Ishikawa (cell line): ENCODE measurements around the gene LAPTM5.

Experiments used
- CEBPB ChIP-seq: IDR thresholded peaks from 2 replicates; pipeline ENCODE4 v1.6.1; 2012
- CREB1 ChIP-seq: IDR thresholded peaks from 2 replicates; pipeline ENCODE4 v1.6.1; 2012; ENCODE audit warnings: low read depth
- EGR1 ChIP-seq: IDR thresholded peaks from 2 replicates; pipeline ENCODE4 v1.6.1; 2012
- EP300 ChIP-seq: IDR thresholded peaks from 2 replicates; pipeline ENCODE4 v1.6.1; 2012; ENCODE audit warnings: borderline replicate concordance
- FOXM1 ChIP-seq: IDR thresholded peaks from 2 replicates; pipeline ENCODE4 v1.6.1; 2012; ENCODE audit warnings: low read depth, borderline replicate concordance
- MAX ChIP-seq: IDR thresholded peaks from 2 replicates; pipeline ENCODE4 v1.6.1; 2012
- NFIC ChIP-seq: IDR thresholded peaks from 2 replicates; pipeline ENCODE4 v1.6.1; 2012
- RAD21 ChIP-seq: IDR thresholded peaks from 2 replicates; pipeline ENCODE4 v1.6.1; 2012; ENCODE audit warnings: low read depth
- REST ChIP-seq: IDR thresholded peaks from 2 replicates; pipeline ENCODE4 v1.6.1; 2012; ENCODE audit warnings: low read depth, mild to moderate bottlenecking
- TAF1 ChIP-seq: IDR thresholded peaks from 2 replicates; pipeline ENCODE4 v1.6.1; 2012; ENCODE audit warnings: low read depth, mild to moderate bottlenecking
- TCF12 ChIP-seq: IDR thresholded peaks from 2 replicates; pipeline ENCODE4 v1.6.1; 2012; ENCODE audit warnings: low read depth
- TEAD4 ChIP-seq: IDR thresholded peaks from 2 replicates; pipeline ENCODE4 v1.6.1; 2012
- USF1 ChIP-seq: IDR thresholded peaks from 2 replicates; pipeline ENCODE4 v1.6.1; 2012
- YY1 ChIP-seq: IDR thresholded peaks from 2 replicates; pipeline ENCODE4 v1.6.1; 2012; ENCODE audit warnings: low read depth
- ZBTB7A ChIP-seq: IDR thresholded peaks from 2 replicates; pipeline ENCODE4 v1.6.1; 2012; ENCODE audit warnings: low read depth

The LAPTM5 gene

GRCh38 chr1:30720271-30721223 lies 37.0 kb downstream of the LAPTM5 start:
- no peak for TF ChIP-seq EGR1
- no peak for TF ChIP-seq YY1
- TF ChIP-seq CEBPB: no peak
- no peak for TF ChIP-seq CREB1
- no peak for TF ChIP-seq TEAD4
- TF ChIP-seq NFIC: no peak
- no peak for TF ChIP-seq EP300
- no peak for TF ChIP-seq RAD21
- TF ChIP-seq ZBTB7A: no peak
- TF ChIP-seq TAF1: no peak
- TF ChIP-seq MAX: no peak
- no peak for TF ChIP-seq REST
- TF ChIP-seq FOXM1: no peak
- TF ChIP-seq USF1: no peak
- no peak for TF ChIP-seq TCF12

GRCh38 chr1:30719406-30720270 lies 37.9 kb downstream of the LAPTM5 start:
- TF ChIP-seq CEBPB: no peak
- peak; percentile 98; the same call in 1 of the 2 replicates for TF ChIP-seq RAD21

GRCh38 chr1:30718636-30719405 lies 38.8 kb downstream of the LAPTM5 start:
- TF ChIP-seq NFIC: peak; percentile 38; the same call in 1 of the 2 replicates
- TF ChIP-seq EGR1: no peak; the same call in 1 of the 2 replicates
- TF ChIP-seq CEBPB: no peak
- peak; percentile 31; the same call in 1 of the 2 replicates for TF ChIP-seq USF1
- TF ChIP-seq REST: no peak
- TF ChIP-seq MAX: peak; percentile 99
- 0 out of 2 replicates have a peak, but pooled peaks have one; percentile 63 for TF ChIP-seq TCF12
- peak; percentile 97 for TF ChIP-seq ZBTB7A
- TF ChIP-seq RAD21: no peak; the same call in 1 of the 2 replicates
- no peak for TF ChIP-seq YY1
- TF ChIP-seq CREB1: peak; percentile 74
- TF ChIP-seq EP300: no peak
- TF ChIP-seq FOXM1: no peak
- peak; percentile 22; the same call in 1 of the 2 replicates for TF ChIP-seq TEAD4
- TF ChIP-seq TAF1: no peak; the same call in 1 of the 2 replicates

GRCh38 chr1:30718091-30718635 lies 39.4 kb downstream of the LAPTM5 start:
- no peak for TF ChIP-seq FOXM1
- no peak for TF ChIP-seq TCF12
- no peak for TF ChIP-seq USF1
- TF ChIP-seq TAF1: no peak
- TF ChIP-seq CREB1: no peak
- no peak for TF ChIP-seq YY1
- no peak for TF ChIP-seq MAX
- no peak for TF ChIP-seq EGR1
- no peak for TF ChIP-seq RAD21
- no peak for TF ChIP-seq ZBTB7A
- no peak for TF ChIP-seq EP300
- TF ChIP-seq CEBPB: no peak
- no peak for TF ChIP-seq TEAD4
- no peak for TF ChIP-seq NFIC
